ENCODE data around the gene MRPL16.

Gene MRPL16

GRCh38 chr11:59813364-59813763, 2.8 kb upstream of the MRPL16 start:
- Histone ChIP-seq H3K4me3 (ENCODE audit: low read depth, low read length) (no peak overlapping the region), H3K4me1 (ENCODE audit: control insufficient read depth, insufficient read depth, low read length) (no peaks in the 10 kb centered on the region), H3K9me3 (ENCODE audit: control insufficient read depth, insufficient read depth, low read depth, low read length) (no peaks in the 10 kb centered on the region), H3K27ac (ENCODE audit: extremely low read depth, low read depth, low read length) (no peak overlapping the region), H3K36me3 (ENCODE audit: control insufficient read depth in 2 of 2, insufficient read depth in 1 of 2, low read length in 2 of 2) (peaks cover under 1 to 5% of the 10 kb centered on the region in 2 experiments; a peak in 1 of 3 replicates)
- CTCF ChIA-PET: no interaction called here
- POLR2A ChIA-PET: no interaction called here
- TF ChIP-seq ZNF830 (tag by site-specific recombination; IDR thresholded peaks at IDR 0.05; ENCODE audit: low read depth) (no peak), ZNF768 (tag by site-specific recombination; IDR thresholded peaks at IDR 0.05) (no peak), ZNF658 (tag by site-specific recombination; IDR thresholded peaks at IDR 0.05) (no peak), ZFP37 (tag by site-specific recombination; IDR thresholded peaks at IDR 0.05) (no peak), ZNF561 (tag by site-specific recombination; IDR thresholded peaks at IDR 0.05; ENCODE audit: borderline replicate concordance) (no peak), ZNF335 (tag by site-specific recombination; conservative IDR thresholded peaks at IDR 0.05) (no peak), SETDB1 (IDR thresholded peaks at IDR 0.05; ENCODE audit: insufficient read length, low read length) (no peak), ZNF785 (tag by site-specific recombination; IDR thresholded peaks at IDR 0.05) (no peak), ZBTB21 (tag by site-specific recombination; IDR thresholded peaks at IDR 0.05) (no peak), ZFP69B (tag by site-specific recombination; IDR thresholded peaks at IDR 0.05) (no peak), ZNF24 (tag by site-specific recombination; IDR thresholded peaks at IDR 0.05) (no peak), ZNF433 (tag by site-specific recombination; IDR thresholded peaks at IDR 0.05; ENCODE audit: low read depth) (no peak), ZNF138 (tag by site-specific recombination; IDR thresholded peaks at IDR 0.05; ENCODE audit: borderline replicate concordance) (no peak), ZNF624 (tag by site-specific recombination; IDR thresholded peaks at IDR 0.05) (no peak), ZNF248 (tag by site-specific recombination; IDR thresholded peaks at IDR 0.05) (no peak), MZF1 (tag by site-specific recombination; IDR thresholded peaks at IDR 0.05; ENCODE audit: borderline replicate concordance) (no peak), BCL6B (tag by site-specific recombination; IDR thresholded peaks at IDR 0.05) (no peak), YY2 (tag by site-specific recombination; IDR thresholded peaks at IDR 0.05) (no peak), ZSCAN30 (tag by site-specific recombination; IDR thresholded peaks at IDR 0.05) (no peak), ZNF843 (tag by site-specific recombination; IDR thresholded peaks at IDR 0.05) (no peak)

- ChIA-PET POLR2A (no interaction called here), CTCF (interaction anchor here (0.6 to 0.7 kb wide), 2 partner anchors 77 to 1245 kb away, joined by 3 read pairs; no protein-coding TSS in a partner anchor)
- no peaks in the 10 kb centered on the region for H3K4me1 ChIP-seq (ENCODE audit: control insufficient read depth, insufficient read depth, low read length)
- peaks cover 4 to 16% of the 10 kb centered on the region in 2 experiments; a peak in 2 of 3 replicates for H3K36me3 ChIP-seq (ENCODE audit: control insufficient read depth in 2 of 2, insufficient read depth in 1 of 2, low read length in 2 of 2)
- no peak overlapping the region for H3K27ac ChIP-seq (ENCODE audit: extremely low read depth, low read depth, low read length)
- no peak overlapping the region for H3K4me3 ChIP-seq (ENCODE audit: low read depth, low read length)
- no peaks in the 10 kb centered on the region for H3K9me3 ChIP-seq (ENCODE audit: control insufficient read depth, insufficient read depth, low read depth, low read length)
- TF ChIP-seq ATF2 (tag by site-specific recombination; IDR thresholded peaks at IDR 0.05; ENCODE audit: low read depth) (no peak), ZNF518A (tag by site-specific recombination; conservative IDR thresholded peaks at IDR 0.05; ENCODE audit: low read depth) (no peak), ZNF211 (tag by site-specific recombination; IDR thresholded peaks at IDR 0.05; ENCODE audit: low read depth) (no peak), SP2 (tag by site-specific recombination; IDR thresholded peaks at IDR 0.05) (no peak), ZNF132 (tag by site-specific recombination; IDR thresholded peaks at IDR 0.05; ENCODE audit: borderline replicate concordance) (no peak), ZBTB21 (tag by site-specific recombination; IDR thresholded peaks at IDR 0.05) (no peak), ZNF701 (tag by site-specific recombination; IDR thresholded peaks at IDR 0.05) (no peak), ZNF785 (tag by site-specific recombination; IDR thresholded peaks at IDR 0.05) (no peak), ZNF549 (tag by site-specific recombination; IDR thresholded peaks at IDR 0.05) (no peak), ZNF366 (tag by site-specific recombination; conservative IDR thresholded peaks at IDR 0.05) (no peak), ZBTB44 (tag by site-specific recombination; IDR thresholded peaks at IDR 0.05) (no peak)
Observed at GRCh38 chr11:59812220-59812619, 1.6 kb upstream of the MRPL16 start.

All from HEK293 (cell line).